Measurements from ENCODE around the gene ISLR.

GRCh38 chr15:74175271-74176191, 2.0 kb downstream of the ISLR start:
- TF ChIP-seq YY1 (IDR thresholded peaks at IDR 0.05; ENCODE audit: insufficient read depth, insufficient read length), result no peak
- no peak for TF ChIP-seq ZNF274 (IDR thresholded peaks at IDR 0.05; ENCODE audit: low read depth, low read length)
- no peak for TF ChIP-seq SUZ12 (IDR thresholded peaks at IDR 0.05; ENCODE audit: extremely low read depth, insufficient read depth, insufficient read length)
